OCI-LY7 (cell line): ENCODE results near the gene UBL5. TPM values are rescaled to one million over a fixed set of nuclear protein-coding genes. Genes with fewer than 3 reads are reported as not detected.

ENCODE experiments used
- BruUV-seq: library from RNA; stranded (reverse); fragments of 400-500 nt; replicated peaks from 2 replicates; lab custom pipeline; 2021; lab: Mats Ljungman, UMichigan
- CTCF ChIA-PET: fragments of 300-600 bp; sonication (Branson Sonifier 250); formaldehyde crosslinking; loops from one replicate; lab custom pipeline; 2022; ENCODE audit warnings: antibody characterized with exemption; ENCODE audit not compliant: unreplicated experiment; lab: Charles Lee
- POLR2A ChIA-PET: fragments of 300-600 bp; sonication (Branson Sonifier 250); formaldehyde crosslinking; loops from one replicate; lab custom pipeline; 2022; ENCODE audit warnings: antibody characterized with exemption; lab: Charles Lee
- DNase-seq: peaks from one replicate; pipeline ENCODE4 v3.0.0-alpha.2; 2015; ENCODE audit warnings: low spot score
- H2AFZ ChIP-seq: fragments of 200-600 bp; sonication (generic), shearing (Covaris generic); 2 replicates; pipeline ENCODE4 v1.6.1; 2014; ENCODE audit warnings: mild to moderate bottlenecking, antibody characterized with exemption, low read length, moderate library complexity
- H3K27ac ChIP-seq: fragments of 200-600 bp; sonication (generic); 2 replicates; pipeline ENCODE4 v1.5.1; 2014; ENCODE audit warnings: mixed run types, low read depth, mild to moderate bottlenecking, moderate library complexity, low read length, inconsistent platforms; ENCODE audit not compliant: poor library complexity, severe bottlenecking
- H3K36me3 ChIP-seq: fragments of 200-600 bp; sonication (generic); 2 replicates; pipeline ENCODE4 v1.6.1; 2014; ENCODE audit warnings: mild to moderate bottlenecking, antibody characterized with exemption, low read length, moderate library complexity, mixed read lengths; ENCODE audit not compliant: insufficient read depth
- H3K4me1 ChIP-seq: fragments of 200-600 bp; sonication (generic); 2 replicates; pipeline ENCODE4 v1.5.1; 2014; ENCODE audit warnings: mild to moderate bottlenecking, low read length; ENCODE audit not compliant: insufficient read depth, poor library complexity, severe bottlenecking
- H3K4me2 ChIP-seq: fragments of 200-600 bp; sonication (generic); 2 replicates; pipeline ENCODE4 v1.6.1; 2014; ENCODE audit warnings: mild to moderate bottlenecking, low read length
- H3K4me3 ChIP-seq: fragments of 200-600 bp; sonication (generic); 2 replicates; pipeline ENCODE4 v1.5.1; 2014; ENCODE audit warnings: mild to moderate bottlenecking, low read depth, low read length; ENCODE audit not compliant: poor library complexity, severe bottlenecking
- H3K79me2 ChIP-seq: fragments of 200-600 bp; sonication (generic); 2 replicates; pipeline ENCODE4 v1.6.1; 2016; ENCODE audit warnings: low read depth, mild to moderate bottlenecking, low read length, moderate library complexity, mixed read lengths; ENCODE audit not compliant: insufficient read depth
- H3K9me2 ChIP-seq: fragments of 200-600 bp; sonication (generic); 2 replicates; pipeline ENCODE4 v1.6.1; 2016; ENCODE audit warnings: mild to moderate bottlenecking, low read length, mixed read lengths; ENCODE audit not compliant: insufficient read depth
- H3K9me3 ChIP-seq: fragments of 200-600 bp; sonication (generic); 2 replicates; pipeline ENCODE4 v1.6.1; 2014; ENCODE audit warnings: mild to moderate bottlenecking, mixed run types, low read length, mixed read lengths
- H4K20me1 ChIP-seq: fragments of 200-600 bp; sonication (generic); 2 replicates; pipeline ENCODE4 v1.6.1; 2014; ENCODE audit warnings: mild to moderate bottlenecking, antibody characterized with exemption, low read length, moderate library complexity, mixed read lengths; ENCODE audit not compliant: insufficient read depth
- EZH2phosphoT487 ChIP-seq: fragments of 200-600 bp; sonication (generic); IDR thresholded peaks from 2 replicates; pipeline ENCODE4 v1.6.1; 2018; ENCODE audit warnings: low read depth, borderline replicate concordance, mild to moderate bottlenecking, mixed run types, antibody characterized with exemption, low read length, moderate library complexity, mixed read lengths
- intact Hi-C: fragments of 100-400 bp; cut with micrococcal nuclease; formaldehyde crosslinking; loops from one replicate; pipeline ENCODE4 v1.10.0; 2022; ENCODE audit not compliant: unreplicated experiment
- total RNA-seq, 2 experiments: library from RNA; depleted of rRNA in 1 of 2; stranded (reverse); fragments of >200 nt in 1 of 2; shearing (Covaris generic) in 1 of 2; gene quantifications; 2 replicates each; pipeline ENCODE4 v1.2.3, GENCODE V29; 2014 to 2022
- TF ChIP-seq, protein P1 (sequence below): fragments of 200-600 bp; sonication (generic); conservative IDR thresholded peaks from 2 replicates; pipeline ENCODE4 v1.5.1; 2014; ENCODE audit warnings: mild to moderate bottlenecking, antibody characterized with exemption, low read length, moderate library complexity, mixed read lengths

Gene UBL5
- total RNA-seq, 2 experiments from 2014 or later, result 162 to 323 TPM

DNA sequence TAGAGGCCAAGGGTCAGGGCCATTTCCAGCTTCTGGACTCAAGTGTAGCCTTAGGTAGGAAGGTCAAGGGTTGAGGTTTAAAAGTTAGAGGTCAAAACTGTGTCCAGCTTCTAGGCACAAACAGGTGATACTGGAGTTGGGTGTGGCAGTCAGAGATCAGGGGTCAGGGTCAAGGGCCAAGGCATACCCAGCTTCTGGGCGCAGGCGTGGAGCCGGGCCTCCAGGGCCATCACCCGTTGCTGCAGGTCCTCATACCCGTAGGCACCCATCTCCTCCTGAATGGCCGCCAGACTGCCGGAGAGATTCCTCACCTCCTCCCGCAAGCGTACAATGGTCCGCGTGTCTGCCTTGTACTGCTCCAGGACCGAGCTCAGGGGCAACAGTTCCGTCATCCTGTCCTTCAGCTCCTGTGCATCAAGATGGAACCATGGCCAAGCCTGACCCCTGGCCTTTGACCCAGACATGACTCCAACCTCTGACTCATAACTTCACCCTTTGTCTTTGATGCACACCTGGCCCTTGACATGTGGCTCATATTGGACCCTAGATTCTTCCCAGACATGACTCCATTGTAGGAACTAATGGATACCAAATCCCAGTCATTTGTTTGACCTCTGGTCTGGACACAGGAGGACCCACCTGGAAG lies 29.5 kb downstream of the UBL5 start:
- Histone ChIP-seq H4K20me1 (no peaks in the 10 kb centered on the region), H3K4me2 (no peak overlapping the region), H3K36me3 (no peaks in the 10 kb centered on the region), H3K4me1 (peaks cover 4% of the 10 kb centered on the region), H3K9me2 (no peaks in the 10 kb centered on the region), H3K27ac (no peak overlapping the region), H3K4me3 (no peak overlapping the region), H3K79me2 (no peaks in the 10 kb centered on the region), H3K9me3 (no peaks in the 10 kb centered on the region), H2AFZ (no peak overlapping the region)
- ChIA-PET POLR2A (interaction anchor here (0.7 kb wide), 1 partner anchor 12 kb away, joined by 3 read pairs; no protein-coding TSS in a partner anchor), CTCF (no interaction called here)
- intact Hi-C loops, result no loop called here
- no peak for TF ChIP-seq EZH2phosphoT487
- no peak for DNase-seq
- BruUV-seq, result no TSS peak

DNA sequence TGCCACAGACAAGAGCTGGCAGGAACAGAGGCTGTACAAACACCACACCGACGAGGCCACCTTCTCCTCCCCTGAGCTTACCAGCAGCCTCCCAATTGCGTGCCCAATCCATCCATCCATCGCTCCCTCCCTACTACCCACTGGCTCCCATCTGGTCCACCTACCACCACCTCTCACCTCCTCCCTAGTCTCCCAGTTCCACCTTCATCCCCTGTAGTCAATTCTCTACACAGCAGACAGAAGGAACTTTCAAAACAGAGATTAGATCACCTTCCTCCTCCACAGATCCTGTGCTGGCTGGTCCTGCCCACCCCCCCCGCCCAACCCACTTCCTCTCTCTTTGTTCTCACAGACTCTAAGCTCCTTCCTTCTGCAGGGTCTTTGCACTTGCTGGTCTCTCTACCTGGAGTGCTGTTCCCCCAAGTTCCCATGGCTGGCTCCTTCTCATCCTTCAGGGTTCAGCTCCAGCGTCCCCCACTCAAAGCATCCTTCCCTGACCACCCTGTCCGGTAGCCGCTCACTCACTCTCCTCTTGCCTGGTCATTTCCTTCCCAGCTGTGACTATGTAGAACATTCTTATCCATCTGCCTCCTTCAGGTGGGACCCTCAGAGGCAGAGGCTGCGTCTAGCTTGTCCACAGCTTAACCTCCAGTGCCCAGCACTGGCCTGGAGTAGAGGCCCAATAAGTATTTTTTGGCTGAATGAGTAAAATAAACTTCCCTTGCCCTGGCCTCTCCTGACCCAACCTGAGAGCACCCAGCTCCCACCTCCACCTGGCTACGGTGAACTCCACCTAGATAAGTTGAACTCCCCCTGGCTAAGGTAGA lies 30.4 kb downstream of the UBL5 start:
- H4K20me1 ChIP-seq, result no peaks in the 10 kb centered on the region
- TF ChIP-seq EZH2phosphoT487, result no peak
- TF ChIP-seq, protein P1, sequence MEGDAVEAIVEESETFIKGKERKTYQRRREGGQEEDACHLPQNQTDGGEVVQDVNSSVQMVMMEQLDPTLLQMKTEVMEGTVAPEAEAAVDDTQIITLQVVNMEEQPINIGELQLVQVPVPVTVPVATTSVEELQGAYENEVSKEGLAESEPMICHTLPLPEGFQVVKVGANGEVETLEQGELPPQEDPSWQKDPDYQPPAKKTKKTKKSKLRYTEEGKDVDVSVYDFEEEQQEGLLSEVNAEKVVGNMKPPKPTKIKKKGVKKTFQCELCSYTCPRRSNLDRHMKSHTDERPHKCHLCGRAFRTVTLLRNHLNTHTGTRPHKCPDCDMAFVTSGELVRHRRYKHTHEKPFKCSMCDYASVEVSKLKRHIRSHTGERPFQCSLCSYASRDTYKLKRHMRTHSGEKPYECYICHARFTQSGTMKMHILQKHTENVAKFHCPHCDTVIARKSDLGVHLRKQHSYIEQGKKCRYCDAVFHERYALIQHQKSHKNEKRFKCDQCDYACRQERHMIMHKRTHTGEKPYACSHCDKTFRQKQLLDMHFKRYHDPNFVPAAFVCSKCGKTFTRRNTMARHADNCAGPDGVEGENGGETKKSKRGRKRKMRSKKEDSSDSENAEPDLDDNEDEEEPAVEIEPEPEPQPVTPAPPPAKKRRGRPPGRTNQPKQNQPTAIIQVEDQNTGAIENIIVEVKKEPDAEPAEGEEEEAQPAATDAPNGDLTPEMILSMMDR, result no peak
- intact Hi-C loops, result no loop called here
- H3K4me2 ChIP-seq, result no peak overlapping the region; the same call in 1 of the 2 replicates
- no peak overlapping the region for H3K4me3 ChIP-seq
- H3K36me3 ChIP-seq, result no peaks in the 10 kb centered on the region
- no TSS peak for BruUV-seq
- peaks cover 4% of the 10 kb centered on the region for H3K4me1 ChIP-seq
- H3K27ac ChIP-seq, result no peak overlapping the region
- DNase-seq, result peak; percentile 16
- no peak overlapping the region for H2AFZ ChIP-seq
- H3K9me2 ChIP-seq, result no peaks in the 10 kb centered on the region
- CTCF ChIA-PET, result no interaction called here
- H3K79me2 ChIP-seq, result no peaks in the 10 kb centered on the region
- POLR2A ChIA-PET, result no interaction called here
- H3K9me3 ChIP-seq, result no peaks in the 10 kb centered on the region

DNA sequence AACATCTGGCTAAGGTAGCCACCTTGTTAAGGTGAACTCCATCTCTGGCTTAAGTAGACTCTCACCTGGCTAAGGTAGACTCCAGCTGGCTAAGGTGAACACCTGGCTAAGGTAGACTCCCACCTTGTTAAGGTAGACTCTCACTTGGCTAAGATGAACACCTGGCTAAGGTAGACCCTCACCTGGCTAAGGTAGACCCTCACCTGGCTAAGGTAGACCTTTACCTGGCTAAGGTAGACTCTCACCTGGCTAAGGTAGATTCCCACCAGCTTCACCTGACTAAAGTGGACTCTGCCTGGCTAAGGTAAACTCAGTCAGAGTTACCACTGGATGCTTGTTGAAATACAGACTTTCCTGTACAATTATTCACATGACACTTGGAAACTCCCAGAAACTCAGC lies 31.0 kb downstream of the UBL5 start:
- H3K79me2 ChIP-seq, result no peaks in the 10 kb centered on the region
- ChIA-PET POLR2A (interaction anchor here (0.6 kb wide), 1 partner anchor 15 kb away, joined by 3 read pairs; no protein-coding TSS in a partner anchor), CTCF (no interaction called here)
- DNase-seq, result no peak
- H2AFZ ChIP-seq, result no peak overlapping the region
- no peaks in the 10 kb centered on the region for H3K9me2 ChIP-seq
- no peaks in the 10 kb centered on the region for H3K9me3 ChIP-seq
- peaks cover 4% of the 10 kb centered on the region for H3K4me1 ChIP-seq
- H3K4me2 ChIP-seq, result no peak overlapping the region
- no TSS peak for BruUV-seq
- H3K27ac ChIP-seq, result no peak overlapping the region
- no peaks in the 10 kb centered on the region for H4K20me1 ChIP-seq
- no peak overlapping the region for H3K4me3 ChIP-seq
- TF ChIP-seq, protein P1, result no peak
- no peak for TF ChIP-seq EZH2phosphoT487
- no peaks in the 10 kb centered on the region for H3K36me3 ChIP-seq
- intact Hi-C loops, result no loop called here
